Inflammatory macrophage (primary cell): Measurements from ENCODE around the gene RHOU.
A peak's percentile ranks its signal among the peaks of the same experiment; 100 is the strongest.

ENCODE experiments used
- DNase-seq, 2 donors: peaks; one replicate each; pipeline ENCODE4 v3.0.0-alpha.2; 2020 to 2022

The RHOU gene

DNA sequence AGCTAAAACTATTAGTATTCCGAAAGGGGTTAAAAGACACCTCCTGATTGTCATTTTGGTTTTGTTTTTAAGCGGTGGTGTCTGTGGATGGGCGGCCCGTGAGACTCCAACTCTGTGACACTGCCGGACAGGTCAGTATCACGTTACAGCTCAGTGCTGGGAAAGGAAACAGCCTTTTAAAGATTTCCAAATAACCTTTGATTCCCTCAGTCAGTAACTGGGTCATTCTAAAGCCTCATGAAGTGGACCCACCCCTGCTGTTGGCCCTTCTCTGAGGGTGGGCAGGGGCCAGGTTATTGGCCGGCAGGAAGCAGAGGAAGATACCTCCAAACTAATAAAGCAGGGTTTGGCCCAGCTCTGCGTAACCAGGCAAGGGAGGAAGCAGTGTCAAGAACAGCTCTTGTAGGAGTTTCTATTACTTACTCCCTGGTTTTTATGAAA, 2.3 kb downstream of the RHOU start:
- DNase-seq, result no peak

DNA sequence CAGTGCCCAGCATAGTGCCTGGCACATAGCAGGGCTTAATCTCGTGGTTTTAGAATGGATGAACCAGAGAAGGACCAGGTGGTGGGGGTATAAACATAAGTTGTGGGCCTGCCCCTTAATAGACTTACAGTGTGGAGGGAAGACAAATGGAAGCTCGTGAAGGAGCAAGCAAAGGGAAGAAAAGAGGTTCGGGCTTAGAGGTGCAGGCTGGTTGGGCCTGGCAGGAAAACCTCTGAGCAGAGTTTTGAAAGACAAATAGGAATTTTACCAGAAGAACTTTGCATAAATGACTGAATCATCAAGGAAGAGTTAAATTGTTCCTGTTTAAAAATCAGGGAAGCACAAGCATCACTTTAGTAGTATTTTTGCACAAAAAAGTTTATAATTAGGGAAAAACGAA, 4.5 kb downstream of the RHOU start:
- DNase-seq, result no peak

DNA sequence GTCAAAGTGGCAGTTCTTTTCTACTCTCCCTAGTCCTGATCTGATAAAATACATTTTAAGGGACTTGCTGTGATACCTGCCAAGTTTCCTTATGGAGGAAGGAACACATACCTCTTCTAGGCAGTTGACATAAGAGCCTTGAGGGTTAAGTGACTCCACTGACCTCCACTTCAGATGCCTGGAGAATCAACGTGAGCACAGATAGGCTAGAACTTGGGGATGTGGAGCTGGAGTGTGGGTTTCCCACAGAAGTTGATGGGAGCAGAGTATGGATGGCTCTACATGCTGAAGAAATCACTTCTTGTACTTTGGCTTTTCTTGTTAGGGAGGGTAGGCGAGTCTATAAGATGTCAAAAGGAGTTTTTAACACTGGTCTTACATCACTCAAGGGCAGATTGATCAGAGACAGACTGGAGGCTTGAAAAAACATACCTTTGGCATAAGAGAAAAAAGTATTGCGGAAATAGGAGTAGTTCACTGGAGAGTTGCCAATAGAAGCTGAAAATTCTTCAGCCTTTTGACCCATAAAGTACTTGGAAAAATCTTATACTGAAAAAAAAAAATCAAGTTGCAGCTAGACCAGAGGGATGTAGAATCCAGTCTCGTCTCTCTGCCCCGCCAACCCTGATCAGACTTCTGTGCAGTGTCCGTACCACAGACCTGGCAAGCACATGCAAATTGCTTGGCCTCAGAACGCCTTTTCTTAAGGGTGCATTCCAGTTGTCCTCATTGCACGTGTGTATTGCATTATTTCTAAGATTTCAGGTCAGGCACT, 5.5 kb downstream of the RHOU start:
- DNase-seq, result no peak

DNA sequence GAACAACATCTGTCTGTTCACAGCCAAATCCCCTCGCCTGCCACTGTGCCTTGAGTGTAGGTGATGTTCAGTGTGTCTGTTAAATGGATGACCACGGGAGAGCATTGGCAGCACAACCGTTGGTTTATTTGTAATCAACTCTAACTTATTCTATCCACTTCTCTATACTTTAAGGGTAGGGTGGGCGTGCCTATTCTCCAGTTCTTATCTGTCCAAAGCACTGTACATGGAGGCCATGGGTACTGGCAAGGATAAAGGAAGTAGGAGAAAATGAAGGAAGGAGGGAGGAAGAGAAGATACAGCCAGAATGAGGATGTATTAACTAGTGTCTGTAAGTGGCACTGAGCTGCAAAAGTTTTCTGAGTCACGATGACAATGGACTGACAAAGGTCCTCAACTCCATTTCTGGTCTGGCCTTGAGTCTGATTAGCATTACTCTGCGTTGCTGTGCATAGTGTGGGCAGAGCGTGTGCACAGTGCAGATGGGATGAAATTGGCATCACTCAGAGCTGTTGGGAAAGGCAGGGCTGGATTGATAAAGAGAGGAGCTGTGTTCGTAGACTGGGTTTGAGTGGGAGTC, 7.1 kb downstream of the RHOU start:
- peak; percentile 57 to 83 for DNase-seq

DNA sequence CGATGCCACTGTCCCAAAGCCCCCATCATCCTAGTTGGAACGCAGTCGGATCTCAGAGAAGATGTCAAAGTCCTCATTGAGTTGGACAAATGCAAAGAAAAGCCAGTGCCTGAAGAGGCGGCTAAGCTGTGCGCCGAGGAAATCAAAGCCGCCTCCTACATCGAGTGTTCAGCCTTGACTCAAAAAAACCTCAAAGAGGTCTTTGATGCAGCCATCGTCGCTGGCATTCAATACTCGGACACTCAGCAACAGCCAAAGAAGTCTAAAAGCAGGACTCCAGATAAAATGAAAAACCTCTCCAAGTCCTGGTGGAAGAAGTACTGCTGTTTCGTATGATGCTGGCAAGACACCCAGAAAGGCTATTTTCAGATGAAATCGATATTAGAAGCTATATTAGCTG, 8.1 kb downstream of the RHOU start:
- DNase-seq, result no peak

DNA sequence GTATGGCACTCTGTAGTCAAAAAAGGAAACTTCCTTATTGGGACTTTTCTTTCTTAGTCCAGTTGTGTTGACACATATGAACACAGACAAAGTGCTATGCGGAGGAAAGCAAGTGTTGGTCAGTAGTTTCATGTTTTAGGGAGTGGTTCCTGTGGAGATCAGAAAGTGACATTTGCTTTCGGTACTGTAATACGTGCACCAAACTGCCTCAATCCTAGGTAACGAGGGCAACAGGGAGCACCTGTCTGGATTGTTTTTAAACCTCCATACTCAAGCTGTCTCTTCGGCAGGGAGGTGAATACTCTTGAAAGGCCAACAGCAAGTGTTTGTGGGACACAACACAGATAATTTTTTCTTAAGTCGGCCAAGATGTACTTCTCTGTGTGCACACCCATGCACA, 9.1 kb downstream of the RHOU start:
- DNase-seq, result peak in 1 of 2 donors; percentile 4

DNA sequence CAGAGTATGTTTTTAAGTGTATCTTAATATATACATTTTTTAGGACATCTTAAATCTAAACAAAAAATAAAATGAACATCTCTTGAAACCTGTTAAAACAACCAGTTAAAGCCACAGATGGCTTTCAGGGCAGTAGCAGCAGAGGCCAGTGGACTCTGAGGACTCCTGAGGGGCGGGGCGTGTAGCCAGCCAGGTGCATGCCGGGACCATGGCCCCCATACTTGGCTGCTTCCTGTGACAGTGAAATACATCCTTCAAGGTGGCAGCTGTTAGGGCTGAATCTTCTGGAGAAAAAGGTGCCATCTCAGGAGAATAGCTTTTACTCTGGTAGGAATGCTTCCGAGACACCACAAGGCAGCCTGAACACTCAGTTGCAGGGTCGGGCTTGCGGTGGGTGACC, 9.6 kb downstream of the RHOU start:
- DNase-seq, result peak in 1 of 2 donors; percentile 0

DNA sequence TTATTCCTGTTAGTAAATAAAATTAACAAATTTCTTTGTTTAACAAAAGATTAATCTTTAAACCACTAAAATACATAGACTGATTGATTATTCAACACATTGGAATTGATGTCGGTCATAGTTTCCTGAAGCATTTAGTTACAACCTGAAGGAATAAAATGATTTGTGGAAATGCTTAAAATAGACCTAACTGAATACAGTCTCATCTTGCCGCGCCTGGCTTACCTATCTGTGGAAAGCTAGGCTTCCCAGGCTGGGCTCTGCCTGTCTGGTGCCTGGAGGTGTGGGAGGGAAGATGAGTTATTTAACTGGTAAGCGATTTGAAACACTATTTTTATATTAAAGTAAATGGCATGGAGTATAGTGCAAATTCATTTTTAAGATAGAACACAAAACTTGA, 10.2 kb downstream of the RHOU start:
- DNase-seq, result no peak

DNA sequence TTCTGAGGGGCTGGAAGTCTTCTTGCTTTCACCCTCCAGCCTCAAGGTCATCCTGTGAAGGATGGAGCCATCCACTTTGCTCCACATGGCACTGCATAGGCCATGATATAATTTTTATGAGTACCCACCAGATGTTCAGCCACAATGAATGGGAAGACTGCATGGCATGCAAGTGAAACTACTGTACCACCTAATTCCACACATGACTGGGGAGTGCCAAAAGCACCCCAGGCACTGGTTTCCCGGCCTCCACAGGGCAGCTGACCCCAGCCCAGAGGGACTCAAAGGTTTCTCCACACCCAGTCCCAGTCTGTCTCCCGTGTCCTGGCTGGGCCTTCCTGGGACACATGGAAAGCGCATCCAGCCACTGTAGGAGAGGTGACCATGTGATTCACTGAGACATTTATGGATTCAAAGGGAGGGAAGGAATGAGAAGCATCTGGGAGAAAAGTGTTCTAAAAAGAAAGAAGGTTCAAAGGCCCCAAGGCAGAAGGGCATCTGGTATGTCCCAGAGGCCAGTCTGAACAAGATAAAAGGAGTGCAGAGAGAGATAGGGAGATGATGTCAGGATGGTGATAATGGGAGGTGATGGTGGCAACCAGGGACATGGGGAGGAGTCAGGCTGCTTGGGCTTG, 12.1 kb downstream of the RHOU start:
- DNase-seq, result no peak

DNA sequence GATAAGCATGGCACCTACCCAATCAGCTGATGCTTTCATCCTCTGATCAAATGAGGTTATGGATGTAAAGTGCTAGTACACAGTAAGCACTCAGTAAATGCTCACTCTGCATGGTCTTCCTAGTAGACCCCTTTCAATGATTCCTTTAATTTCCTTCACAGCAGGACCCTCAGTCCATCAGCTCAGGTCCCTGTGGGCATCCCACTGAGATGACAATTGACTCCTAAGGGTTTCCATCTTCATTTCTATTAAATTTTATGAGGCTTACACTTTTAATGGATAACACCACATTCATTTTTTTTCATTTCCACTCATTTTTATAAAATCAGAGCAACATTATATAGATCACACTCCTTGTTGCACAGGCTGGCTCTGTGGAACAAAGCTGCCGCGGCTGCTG, 12.8 kb downstream of the RHOU start:
- no peak for DNase-seq

DNA sequence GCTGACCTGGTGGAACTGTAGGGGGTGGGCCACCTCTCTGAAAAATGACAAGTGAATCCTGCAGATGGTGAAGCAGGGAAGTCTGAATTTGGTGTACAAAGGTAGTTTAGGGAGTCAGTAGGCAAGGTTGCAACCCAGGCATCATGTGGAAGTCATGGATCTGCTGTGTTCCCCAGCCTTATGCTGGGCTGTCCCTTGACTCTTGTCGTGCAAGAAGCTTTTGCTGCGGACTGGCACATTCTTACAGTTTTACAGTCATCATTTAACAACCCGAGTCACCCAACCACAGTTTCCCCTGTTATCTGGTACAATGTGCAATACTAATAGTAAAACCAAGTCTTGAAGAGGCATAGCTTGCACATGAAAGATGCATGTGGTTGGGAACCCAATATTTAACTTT, 13.2 kb downstream of the RHOU start:
- DNase-seq, result peak in 1 of 2 donors; percentile 2

DNA sequence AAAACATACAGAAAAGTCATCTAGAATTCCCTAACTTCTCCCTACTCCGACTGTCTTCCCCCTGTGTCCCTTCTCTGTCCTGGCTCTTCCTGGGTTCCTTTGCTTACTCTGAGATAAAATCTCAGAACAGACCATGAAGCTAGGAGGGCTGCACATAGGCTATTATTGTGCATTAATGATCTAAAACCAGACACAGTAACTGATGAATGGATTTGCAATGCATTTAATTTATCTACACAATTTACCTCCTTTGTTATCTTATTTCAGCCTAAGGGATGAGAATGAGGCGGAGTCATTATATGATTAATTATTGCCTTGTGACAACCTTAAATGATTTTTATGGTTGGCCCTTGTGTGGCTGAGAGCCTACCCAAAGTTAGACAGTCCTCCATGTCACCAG, 14.5 kb downstream of the RHOU start:
- DNase-seq, result peak in 1 of 2 donors; percentile 1

DNA sequence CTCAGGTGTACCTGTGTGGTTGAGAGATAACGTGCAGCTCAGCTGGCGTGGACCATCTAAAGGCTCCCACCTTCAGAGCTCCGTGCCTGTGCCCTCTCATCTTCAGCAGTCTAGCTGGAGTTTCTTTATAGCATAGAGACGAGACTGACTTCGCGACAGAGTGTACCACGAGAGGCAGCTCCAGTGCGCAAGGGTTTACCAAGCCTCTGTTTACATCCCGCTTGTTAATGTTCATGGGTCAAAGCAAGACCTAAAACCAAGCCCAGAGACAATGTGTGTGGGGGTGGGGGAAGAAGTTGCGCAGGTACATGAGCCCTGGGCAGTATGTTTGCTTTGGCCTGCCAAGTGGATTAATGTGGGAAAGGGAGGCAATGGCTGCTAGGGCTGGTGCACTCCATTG, 15.6 kb downstream of the RHOU start:
- DNase-seq, result no peak

DNA sequence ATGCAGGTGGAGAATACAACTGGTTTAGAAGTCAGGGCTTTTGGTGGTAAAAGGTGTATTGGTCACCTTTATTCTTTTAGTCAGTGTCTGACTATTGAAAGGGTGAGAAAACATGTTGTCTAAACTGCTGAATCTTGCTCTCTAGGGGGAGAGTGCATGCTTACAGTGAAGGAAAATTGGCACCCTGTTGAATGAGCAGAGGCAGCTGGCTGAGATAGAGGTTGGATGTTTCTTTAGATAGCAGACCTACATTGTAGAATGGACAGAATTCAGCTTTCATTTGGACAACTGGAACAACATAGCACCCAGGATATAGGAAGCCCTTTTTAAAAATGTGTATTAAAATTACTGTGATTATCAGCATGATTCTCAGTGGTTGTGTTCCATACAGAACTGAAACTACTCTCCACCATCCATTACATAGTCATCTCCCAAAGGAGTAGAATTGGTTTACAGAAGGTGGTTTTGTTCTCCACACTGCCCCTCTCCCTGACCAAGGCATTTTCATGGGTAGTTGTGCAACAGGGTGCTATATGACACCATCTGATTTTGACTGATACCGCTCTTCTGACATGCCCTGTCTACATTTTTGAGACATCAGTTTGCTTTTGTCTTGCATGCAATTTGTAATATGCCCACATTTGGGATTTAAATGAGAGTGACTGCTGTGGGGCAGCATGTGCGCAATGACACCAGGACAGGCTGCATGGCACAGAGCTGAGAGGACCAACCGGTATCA, 16.2 kb downstream of the RHOU start:
- peak; percentile 35 to 49 for DNase-seq

DNA sequence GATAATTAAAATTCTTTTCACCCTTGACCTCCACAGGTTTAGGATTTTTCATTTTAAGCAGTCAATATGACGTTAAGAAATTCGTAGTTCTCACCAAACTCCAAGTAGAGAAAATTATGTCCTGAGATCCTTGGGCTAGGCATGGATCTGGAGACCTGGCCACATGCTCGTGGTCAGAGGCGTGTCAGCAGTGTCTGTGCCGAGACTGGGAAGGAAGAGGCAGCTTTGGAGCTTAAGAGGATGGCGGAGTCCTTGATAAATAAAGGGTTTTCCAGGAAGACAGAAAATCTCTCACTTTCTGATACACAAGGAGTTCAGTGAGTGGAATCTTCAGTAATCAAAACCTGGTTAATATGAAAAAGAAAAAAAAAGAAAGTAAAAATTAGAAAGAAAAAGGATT, 17.0 kb downstream of the RHOU start:
- DNase-seq, result peak in 1 of 2 donors; percentile 1

DNA sequence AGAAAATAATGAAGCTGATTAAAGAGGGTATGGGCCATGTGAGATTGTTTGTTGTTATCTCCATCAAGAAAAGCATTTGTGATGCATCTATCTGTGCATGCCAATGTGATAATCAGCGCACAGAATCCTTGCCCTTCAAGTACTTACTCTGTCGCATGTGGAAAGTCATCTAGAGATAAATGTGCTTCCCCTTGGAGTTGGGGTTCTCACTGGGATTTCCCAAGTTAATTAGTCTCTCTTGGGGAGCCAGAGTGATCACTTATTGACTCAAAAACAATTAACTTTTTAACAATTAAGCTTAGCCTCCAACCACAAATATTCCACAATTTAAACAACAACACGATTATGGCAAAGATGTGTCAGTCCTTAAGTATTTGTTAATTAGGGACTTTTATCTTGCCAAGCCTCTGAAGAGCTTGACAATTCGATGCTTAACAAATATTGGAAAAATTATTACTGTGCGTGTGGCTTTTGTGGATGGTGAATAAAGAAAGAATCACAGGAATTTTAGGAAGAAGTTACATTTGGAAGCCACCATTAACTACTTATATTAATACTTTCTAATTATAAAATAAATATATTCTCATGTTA, 17.5 kb downstream of the RHOU start:
- peak in 1 of 2 donors; percentile 1 for DNase-seq

DNA sequence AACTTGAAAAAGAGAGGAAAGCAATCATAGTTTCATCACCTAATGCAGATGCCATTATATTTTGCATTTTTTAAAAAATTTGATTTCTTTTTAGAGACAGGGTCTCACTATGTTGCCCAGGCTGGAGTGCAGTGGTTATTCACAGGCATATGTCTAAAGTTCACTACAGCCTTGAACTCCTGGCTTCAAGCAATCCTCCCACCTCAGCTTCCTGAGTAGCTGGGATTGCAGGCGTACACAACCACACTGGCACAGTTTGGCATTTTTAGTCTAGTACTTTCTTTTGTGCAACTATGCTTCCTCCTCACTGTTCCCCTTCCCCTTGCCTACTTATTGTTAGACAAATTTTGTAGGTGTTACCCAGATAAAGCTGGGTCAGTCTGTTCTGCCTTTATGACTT, 18.0 kb downstream of the RHOU start:
- peak; percentile 58 to 60 for DNase-seq

DNA sequence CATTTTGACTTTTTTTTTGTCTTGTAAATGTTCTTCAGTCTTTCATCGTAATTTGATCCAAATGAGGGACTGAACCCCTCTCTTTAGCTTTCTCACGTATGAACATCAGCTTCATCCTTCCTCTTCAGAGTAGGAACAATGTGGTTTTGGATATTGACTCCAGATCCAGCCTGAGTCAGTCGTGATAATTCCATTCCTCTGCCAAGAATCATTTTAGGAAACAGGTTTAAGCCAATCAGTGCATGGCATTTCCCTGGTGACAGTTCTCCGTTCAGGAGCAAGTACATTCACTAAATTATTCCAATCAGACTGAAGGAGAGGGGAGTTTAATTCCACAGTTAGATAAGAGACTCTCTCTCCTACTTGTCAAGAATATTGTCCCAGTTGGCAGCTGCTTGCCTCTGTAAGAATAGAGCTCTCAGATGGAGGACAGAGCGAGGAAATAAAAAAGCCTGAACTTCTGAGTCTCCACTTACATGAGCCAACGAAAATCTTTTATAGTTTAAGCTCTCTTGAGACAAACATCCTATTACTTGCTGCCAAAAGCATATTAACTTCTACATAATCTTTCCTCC, 18.6 kb downstream of the RHOU start:
- no peak for DNase-seq

DNA sequence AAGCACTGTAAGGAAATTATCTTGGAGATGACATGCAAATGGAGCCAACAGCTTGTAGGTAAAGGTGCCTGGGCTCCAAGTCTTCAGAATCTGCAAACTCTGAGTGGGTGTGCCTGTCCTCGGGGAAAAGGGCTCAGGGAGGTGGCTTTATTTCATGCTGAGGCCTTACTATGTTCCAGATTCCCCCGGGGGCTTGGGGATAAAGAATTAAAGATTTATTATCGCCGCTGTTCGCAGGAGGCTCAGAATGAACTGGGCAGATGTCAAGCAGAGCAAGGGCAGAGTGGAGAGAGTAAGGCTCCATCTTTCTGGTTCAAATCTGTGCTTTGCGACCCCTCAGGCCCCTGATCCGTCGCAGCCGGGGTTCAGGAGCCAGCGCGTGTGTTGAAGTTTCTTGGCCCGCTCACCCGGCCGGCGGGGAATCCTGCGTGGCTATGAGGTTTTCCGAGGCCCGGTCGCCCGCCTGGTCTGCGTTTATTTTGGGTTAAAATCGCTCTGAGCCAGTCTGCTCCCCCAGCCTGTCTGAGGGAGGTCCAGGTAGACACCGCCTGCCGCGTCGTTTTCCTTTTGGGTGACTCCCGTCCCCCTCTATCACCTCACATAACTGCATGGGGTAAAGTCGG, 19.5 kb downstream of the RHOU start:
- peak in 1 of 2 donors; percentile 1 for DNase-seq

DNA sequence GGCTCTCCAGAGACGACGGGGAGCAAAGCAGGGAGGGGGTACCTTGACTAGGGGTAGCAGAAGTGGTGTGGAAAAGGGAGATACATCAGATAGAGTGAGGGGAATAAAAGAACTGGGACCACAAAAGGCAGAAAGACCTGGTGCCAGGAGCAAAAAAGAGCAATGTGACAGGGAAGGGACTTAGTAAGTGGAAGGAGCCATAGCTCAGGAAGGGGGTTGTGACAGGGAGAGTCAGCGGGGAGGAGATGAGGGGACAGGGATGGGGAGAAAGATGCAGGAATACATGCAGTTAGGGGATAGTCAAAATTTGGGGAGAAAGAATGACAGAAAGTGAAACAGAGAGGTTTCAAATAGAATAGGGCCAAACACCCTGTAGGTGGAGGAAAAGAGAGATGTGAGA, 20.5 kb downstream of the RHOU start:
- DNase-seq, result no peak

DNA sequence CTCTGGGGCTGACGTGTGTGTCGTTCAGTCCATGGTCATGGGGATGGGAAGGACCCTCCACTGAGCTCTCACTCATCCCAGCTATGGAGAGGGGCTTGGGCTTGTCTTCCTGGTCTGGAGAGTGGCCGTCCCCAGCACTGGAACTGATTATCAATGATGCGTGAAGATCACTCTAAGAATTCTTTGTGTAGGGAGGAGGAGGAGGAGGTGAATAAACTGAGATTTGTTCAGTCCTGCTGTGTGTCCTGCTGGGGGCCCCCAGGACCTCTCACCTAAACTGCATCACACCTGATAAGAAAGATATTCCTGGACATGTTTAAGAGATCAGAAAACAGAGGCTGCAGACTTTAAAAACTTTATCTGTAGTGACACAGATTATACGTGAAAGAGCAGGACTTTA, 21.2 kb downstream of the RHOU start:
- no peak for DNase-seq

DNA sequence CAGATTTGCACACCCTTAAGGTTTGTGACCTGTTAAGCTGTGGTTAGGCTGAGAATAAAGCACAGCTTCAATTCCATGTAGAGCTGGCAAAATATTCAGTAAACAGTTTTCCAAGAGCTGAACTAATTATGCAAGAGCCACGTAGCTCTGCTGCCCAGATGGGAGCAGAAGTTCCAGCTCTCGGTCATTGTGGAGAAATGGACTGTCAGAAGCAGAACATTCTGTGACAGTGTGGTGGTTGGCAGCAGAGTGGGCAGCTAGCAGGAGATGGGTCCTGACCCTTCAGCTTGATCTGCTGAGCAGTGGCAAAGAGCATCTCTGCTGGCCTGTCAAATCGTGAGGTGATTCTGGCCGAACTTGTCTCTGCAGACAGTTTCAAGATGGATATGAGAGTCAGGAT, 23.2 kb downstream of the RHOU start:
- DNase-seq, result peak; percentile 9 to 41
